CD4-positive, CD25-positive, alpha-beta regulatory T cell (primary cell): ENCODE results near the gene APOL5. TPM values are rescaled to one million over a fixed set of nuclear protein-coding genes. Genes with fewer than 3 reads are reported as not detected.
"Not testable (repeated sequence)": the region's sequence is repeated elsewhere in the genome, so short reads cannot be mapped to it uniquely, and the experiment has no call there.

ENCODE experiments used
- ATAC-seq, 2 donors: fragments of 150-1000 bp; cut with Tn5 transposase; one replicate each; pipeline ENCODE4 v1.10.0; 2021; ENCODE audit warnings: low read depth in 2 of 2, moderate number of reproducible peaks in 2 of 2, moderate library complexity in 1 of 2
- DNase-seq, 3 donors: peaks; one replicate each; pipeline versions ENCODE4 v3.0.0 to v3.0.0-alpha.2; 2012 to 2022; ENCODE audit warnings: mixed read lengths in 1 of 3
- H3K27ac ChIP-seq: one replicate; pipeline ENCODE4 v1.7.0; 2013; ENCODE audit warnings: mild to moderate bottlenecking, low read length; ENCODE audit not compliant: insufficient read depth, poor library complexity, severe bottlenecking
- H3K27me3 ChIP-seq: one replicate; pipeline ENCODE4 v1.7.0; 2013; ENCODE audit warnings: low read length; ENCODE audit not compliant: control insufficient read depth, insufficient read depth
- H3K36me3 ChIP-seq: one replicate; pipeline ENCODE4 v1.7.0; 2013; ENCODE audit warnings: mild to moderate bottlenecking, low read length, moderate library complexity; ENCODE audit not compliant: control insufficient read depth, insufficient read depth
- H3K4me1 ChIP-seq: 2 replicates; pipeline ENCODE4 v1.7.0; 2013; ENCODE audit warnings: mild to moderate bottlenecking, low read length; ENCODE audit not compliant: insufficient read depth, control insufficient read depth, poor library complexity, severe bottlenecking
- H3K4me3 ChIP-seq: one replicate; pipeline ENCODE4 v1.7.0; 2013; ENCODE audit warnings: low read depth, mild to moderate bottlenecking, low read length, moderate library complexity
- H3K9me3 ChIP-seq, 2 experiments: 1 replicate in 1 of 2; 2 replicates in 1 of 2; pipeline ENCODE4 v1.7.0; 2013; ENCODE audit warnings: low read length in 2 of 2, mild to moderate bottlenecking in 1 of 2, moderate library complexity in 1 of 2; ENCODE audit not compliant: control insufficient read depth in 2 of 2
- H3K27ac Mint-ChIP-seq, 3 donors: one replicate each; pipeline ENCODE4 v1.8.0; 2020 to 2022; ENCODE audit warnings: mild to moderate bottlenecking in 3 of 3, mixed read lengths in 3 of 3, moderate library complexity in 2 of 3
- H3K27me3 Mint-ChIP-seq: one replicate; pipeline ENCODE4 v1.8.0; 2022; ENCODE audit warnings: mild to moderate bottlenecking, mixed read lengths
- H3K36me3 Mint-ChIP-seq: one replicate; pipeline ENCODE4 v1.8.0; 2020; ENCODE audit warnings: mixed read lengths
- H3K4me1 Mint-ChIP-seq, 4 donors: one replicate each; pipeline ENCODE4 v1.8.0; 2020 to 2022; ENCODE audit warnings: mixed read lengths in 4 of 4, mild to moderate bottlenecking in 1 of 4
- H3K4me3 Mint-ChIP-seq, 4 donors: one replicate each; pipeline ENCODE4 v1.8.0; 2020 to 2022; ENCODE audit warnings: mild to moderate bottlenecking in 4 of 4, mixed read lengths in 4 of 4, moderate library complexity in 3 of 4
- H3K9me3 Mint-ChIP-seq, 7 donors: one replicate each; pipeline ENCODE4 v1.8.0; 2020 to 2022; ENCODE audit warnings: mixed read lengths in 7 of 7, mild to moderate bottlenecking in 3 of 7, moderate library complexity in 2 of 7
- polyA plus RNA-seq, 4 donors: library from polyadenylated mRNA; unstranded; fragments of 300-500 nt; fragmentation: Illumina TruSeq; gene quantifications; one replicate each; pipeline ENCODE4 v1.2.3, GENCODE V29; 2021
- total RNA-seq: library from RNA; stranded (reverse); gene quantifications from one replicate; pipeline ENCODE4 v1.2.3, GENCODE V29; 2022

Gene APOL5
- total and polyA plus RNA-seq, 5 donors from 2014 or later = not detected

GRCh38 chr22:35736166-35736565 lies 18.5 kb downstream of the APOL5 start:
- Mint-ChIP-seq H3K27ac (peak overlapping the region in 1 of 3 donors; percentile 59), H3K9me3 (no peaks in the 10 kb centered on the region), H3K36me3 (no peaks in the 10 kb centered on the region), H3K4me3 (no peak overlapping the region), H3K4me1 (no peaks in the 10 kb centered on the region), H3K27me3 (peaks cover 23% of the 10 kb centered on the region)
- Histone ChIP-seq H3K27me3 (no peaks in the 10 kb centered on the region), H3K4me1 (no peaks in the 10 kb centered on the region), H3K27ac (no peak overlapping the region), H3K4me3 (no peak overlapping the region), H3K36me3 (no peaks in the 10 kb centered on the region), H3K9me3 (no peaks in the 10 kb centered on the region)
- ATAC-seq = no peak
- DNase-seq = no peak

DNA sequence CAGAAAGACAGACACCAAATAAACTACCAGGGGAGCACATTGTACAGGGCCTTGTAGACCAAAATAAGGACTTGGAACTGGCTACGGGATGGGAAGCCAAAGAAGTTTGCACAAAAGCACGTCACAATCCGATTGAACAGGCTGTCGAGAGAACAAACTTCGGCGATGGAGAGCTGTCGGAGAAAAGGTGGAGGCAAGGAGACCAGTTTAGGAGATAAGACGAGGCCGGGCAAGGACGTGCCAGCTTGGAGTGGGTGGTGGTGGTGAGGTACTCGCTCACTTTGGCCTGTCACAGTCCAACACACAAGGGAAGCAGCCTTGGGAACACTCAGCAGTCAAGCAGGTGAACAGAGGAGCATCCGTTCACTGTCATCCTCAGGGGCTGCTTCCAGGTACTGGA lies 19.0 kb downstream of the APOL5 start:
- no peak for ATAC-seq
- Histone ChIP-seq H3K36me3 (no peaks in the 10 kb centered on the region), H3K9me3 (no peaks in the 10 kb centered on the region), H3K27ac (no peak overlapping the region), H3K4me1 (no peaks in the 10 kb centered on the region), H3K4me3 (no peak overlapping the region), H3K27me3 (no peaks in the 10 kb centered on the region)
- H3K4me1 Mint-ChIP-seq = no peaks in the 10 kb centered on the region
- H3K27ac Mint-ChIP-seq = peak overlapping the region in 2 of 3 donors; percentile 59 to 90
- no peaks in the 10 kb centered on the region for H3K36me3 Mint-ChIP-seq
- no peaks in the 10 kb centered on the region for H3K9me3 Mint-ChIP-seq
- no peak overlapping the region for H3K4me3 Mint-ChIP-seq
- DNase-seq = no peak
- H3K27me3 Mint-ChIP-seq = peaks cover 20% of the 10 kb centered on the region

GRCh38 chr22:35737886-35738285 lies 20.2 kb downstream of the APOL5 start:
- H3K36me3 Mint-ChIP-seq, H3K4me1 Mint-ChIP-seq, H3K4me3 Mint-ChIP-seq, H3K9me3 ChIP-seq, H3K36me3 ChIP-seq, H3K27ac Mint-ChIP-seq, H3K9me3 Mint-ChIP-seq, H3K27me3 ChIP-seq, H3K27ac ChIP-seq, DNase-seq, ATAC-seq, H3K4me1 ChIP-seq, H3K4me3 ChIP-seq: not testable (repeated sequence)
- H3K27me3 Mint-ChIP-seq = peaks cover 26% of the 10 kb centered on the region

DNA sequence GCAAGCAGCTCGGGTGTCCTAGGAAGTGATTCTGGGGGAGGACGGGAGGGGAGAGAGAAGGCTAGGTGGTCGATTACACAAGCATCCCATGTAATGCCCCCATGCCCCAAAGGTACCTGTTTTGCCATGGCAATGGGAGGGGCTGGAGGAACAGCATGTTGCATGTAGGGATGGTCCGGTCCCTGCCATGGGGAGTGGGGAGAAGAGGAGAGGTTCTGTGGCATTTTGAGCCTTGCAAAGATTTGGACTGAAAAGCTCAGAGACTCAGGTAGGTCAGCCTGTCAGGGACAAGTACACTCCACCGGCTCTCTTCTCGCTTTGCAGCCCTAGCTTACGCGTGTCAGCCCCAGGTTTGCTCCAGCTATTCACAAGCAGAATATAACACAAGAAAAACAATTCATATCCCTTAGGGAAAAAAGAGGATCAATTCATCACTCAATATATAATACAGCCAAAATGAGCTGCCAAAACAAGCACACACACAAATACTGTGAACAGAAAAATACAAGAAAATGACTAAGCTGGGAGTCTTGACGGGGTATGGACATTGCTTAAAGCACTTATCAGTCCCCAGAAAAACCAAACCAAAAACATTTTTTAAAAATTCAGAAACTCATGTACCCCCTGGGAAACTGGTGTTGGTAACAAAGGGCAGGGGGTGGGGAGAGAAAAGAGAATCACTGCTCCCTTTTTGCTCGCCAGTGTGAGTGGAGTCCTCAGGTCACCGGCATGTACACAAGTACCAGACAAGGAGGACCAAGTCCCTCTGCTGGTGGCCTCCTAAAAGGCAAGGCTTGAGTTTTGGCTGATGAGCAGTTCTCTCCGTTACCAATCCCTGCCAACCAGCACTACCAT lies 21.6 kb downstream of the APOL5 start:
- H3K4me3 Mint-ChIP-seq = no peak overlapping the region

DNA sequence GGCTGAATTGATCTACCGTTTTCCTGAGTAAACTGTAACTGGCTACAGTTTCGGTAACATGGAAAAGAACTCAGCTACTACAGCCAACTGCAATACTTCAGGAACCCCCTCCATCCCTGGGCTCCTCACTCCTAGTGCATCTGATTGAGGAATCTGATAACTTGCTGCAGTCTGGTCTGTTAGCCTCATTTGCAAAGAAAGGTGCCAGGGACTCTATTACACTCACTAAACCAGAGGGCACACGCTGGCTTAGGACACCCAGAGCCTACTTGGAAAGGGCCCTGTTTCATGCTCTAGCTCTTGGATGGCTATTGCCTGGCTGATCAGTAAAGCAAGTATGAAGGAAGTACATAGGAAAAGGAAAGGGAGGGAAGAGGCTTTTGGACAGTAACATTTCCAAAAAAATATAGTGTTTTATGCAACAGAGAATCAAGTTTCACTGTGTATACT lies 22.3 kb downstream of the APOL5 start:
- H3K27me3 Mint-ChIP-seq = peaks cover 28% of the 10 kb centered on the region
- Histone ChIP-seq H3K36me3 (no peaks in the 10 kb centered on the region), H3K4me3 (no peak overlapping the region), H3K27ac (no peak overlapping the region), H3K27me3 (no peaks in the 10 kb centered on the region), H3K9me3 (no peaks in the 10 kb centered on the region), H3K4me1 (no peaks in the 10 kb centered on the region)
- no peaks in the 10 kb centered on the region for H3K9me3 Mint-ChIP-seq
- H3K4me3 Mint-ChIP-seq = no peak overlapping the region
- no peak for ATAC-seq
- H3K36me3 Mint-ChIP-seq = no peaks in the 10 kb centered on the region
- H3K4me1 Mint-ChIP-seq = no peaks in the 10 kb centered on the region
- no peak for DNase-seq
- no peak overlapping the region for H3K27ac Mint-ChIP-seq

More for the DNA sequence above, 21.6 kb downstream of the APOL5 start:
- Mint-ChIP-seq H3K27ac (no peak overlapping the region), H3K4me1 (no peaks in the 10 kb centered on the region), H3K9me3 (no peaks in the 10 kb centered on the region), H3K36me3 (no peaks in the 10 kb centered on the region), H3K27me3 (peaks cover 28% of the 10 kb centered on the region)
- DNase-seq (peak in 2 of 3 donors; percentile 4 to 5), ATAC-seq (no peak)
- Histone ChIP-seq H3K4me1 (no peaks in the 10 kb centered on the region), H3K9me3 (no peaks in the 10 kb centered on the region), H3K27ac (no peak overlapping the region), H3K36me3 (no peaks in the 10 kb centered on the region), H3K4me3 (no peak overlapping the region), H3K27me3 (no peaks in the 10 kb centered on the region)

DNA sequence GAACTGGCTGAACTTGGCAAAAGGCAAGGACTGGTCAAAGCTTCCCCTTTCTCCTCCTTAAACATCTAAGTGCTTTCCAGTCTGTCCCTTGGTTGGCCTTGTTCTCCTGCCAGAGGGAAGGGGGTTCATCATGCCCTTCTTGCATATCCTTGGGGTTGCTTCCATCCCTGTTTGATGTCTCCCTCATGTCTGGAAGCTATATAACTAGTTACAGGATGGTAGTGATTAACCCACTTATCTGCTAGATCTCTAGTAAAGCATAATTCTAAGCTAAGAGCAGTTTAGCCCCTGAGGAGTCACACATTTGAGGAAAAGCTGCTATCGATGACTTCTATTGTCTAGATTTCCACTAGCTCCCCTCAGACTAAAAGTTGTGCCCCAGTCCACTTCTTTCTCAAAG lies 22.9 kb downstream of the APOL5 start:
- H3K4me3 Mint-ChIP-seq = no peak overlapping the region
- Histone ChIP-seq H3K27ac (no peak overlapping the region), H3K9me3 (no peaks in the 10 kb centered on the region), H3K27me3 (peaks cover 2% of the 10 kb centered on the region), H3K4me3 (no peak overlapping the region), H3K36me3 (no peaks in the 10 kb centered on the region), H3K4me1 (no peaks in the 10 kb centered on the region)
- no peak for ATAC-seq
- H3K27ac Mint-ChIP-seq = no peak overlapping the region
- H3K4me1 Mint-ChIP-seq = no peaks in the 10 kb centered on the region
- peaks cover 28% of the 10 kb centered on the region for H3K27me3 Mint-ChIP-seq
- H3K36me3 Mint-ChIP-seq = no peaks in the 10 kb centered on the region
- no peak for DNase-seq
- no peaks in the 10 kb centered on the region for H3K9me3 Mint-ChIP-seq

GRCh38 chr22:35742342-35743100 lies 24.8 kb downstream of the APOL5 start:
- no peaks in the 10 kb centered on the region for H3K36me3 Mint-ChIP-seq
- H3K4me1 ChIP-seq = no peaks in the 10 kb centered on the region
- H3K4me1 Mint-ChIP-seq = no peaks in the 10 kb centered on the region
- no peak overlapping the region for H3K4me3 ChIP-seq
- peaks cover 4% of the 10 kb centered on the region for H3K27me3 ChIP-seq
- ATAC-seq (no peak), DNase-seq (no peak)
- no peak overlapping the region for H3K27ac Mint-ChIP-seq
- H3K4me3 Mint-ChIP-seq = no peak overlapping the region
- no peaks in the 10 kb centered on the region for H3K9me3 Mint-ChIP-seq
- H3K9me3 ChIP-seq = no peaks in the 10 kb centered on the region
- no peaks in the 10 kb centered on the region for H3K36me3 ChIP-seq
- H3K27me3 Mint-ChIP-seq = peaks cover 26% of the 10 kb centered on the region
- no peak overlapping the region for H3K27ac ChIP-seq
